ENCODE measurements around the gene CYB5R4.
"Not testable (repeated sequence)": the region's sequence is repeated elsewhere in the genome, so short reads cannot be mapped to it uniquely, and the experiment has no call there.

Gene CYB5R4

GRCh38 chr6:83867043-83867442 is 7.6 kb downstream of the CYB5R4 start:
- DNase-seq (ENCODE audit: low spot score): no peak

- DNase-seq (ENCODE audit: low spot score): peak; percentile 56
Measured at GRCh38 chr6:83867527-83868161, 8.2 kb downstream of the CYB5R4 start.

- peak; percentile 43 for DNase-seq (ENCODE audit: low spot score)
Measured at GRCh38 chr6:83868639-83869038, 9.2 kb downstream of the CYB5R4 start.

GRCh38 chr6:83870649-83871048 is 11.2 kb downstream of the CYB5R4 start:
- DNase-seq (ENCODE audit: low spot score): no peak

GRCh38 chr6:83872386-83873118 is 13.1 kb downstream of the CYB5R4 start:
- no peak for DNase-seq (ENCODE audit: low spot score)

GRCh38 chr6:83873869-83874268 is 14.4 kb downstream of the CYB5R4 start:
- DNase-seq (ENCODE audit: low spot score): no peak

GRCh38 chr6:83875843-83876242 is 16.4 kb downstream of the CYB5R4 start:
- DNase-seq (ENCODE audit: low spot score): no peak

GRCh38 chr6:83878902-83879644 is 19.6 kb downstream of the CYB5R4 start:
- no peak for DNase-seq (ENCODE audit: low spot score)

- peak; percentile 11 for DNase-seq (ENCODE audit: low spot score)
Measured at GRCh38 chr6:83879746-83880145, 20.3 kb downstream of the CYB5R4 start.

- no peak for DNase-seq (ENCODE audit: low spot score)
Measured at GRCh38 chr6:83883240-83883639, 23.8 kb downstream of the CYB5R4 start.

- DNase-seq (ENCODE audit: low spot score): peak; percentile 56
Measured at GRCh38 chr6:83884523-83884922, 25.0 kb downstream of the CYB5R4 start.

- DNase-seq (ENCODE audit: low spot score): no peak
Measured at GRCh38 chr6:83885984-83886383, 26.5 kb downstream of the CYB5R4 start.

GRCh38 chr6:83889621-83890020 is 30.1 kb downstream of the CYB5R4 start:
- no peak for DNase-seq (ENCODE audit: low spot score)

GRCh38 chr6:83890520-83890919 is 31.0 kb downstream of the CYB5R4 start:
- DNase-seq (ENCODE audit: low spot score): no peak

GRCh38 chr6:83891586-83891985 is 32.1 kb downstream of the CYB5R4 start:
- DNase-seq (ENCODE audit: low spot score): no peak

- DNase-seq (ENCODE audit: low spot score): no peak
Measured at GRCh38 chr6:83893024-83893423, 33.5 kb downstream of the CYB5R4 start.

- not testable (repeated sequence) for DNase-seq (ENCODE audit: low spot score)
Measured at GRCh38 chr6:83897094-83897493, 37.6 kb downstream of the CYB5R4 start.

- no peak for DNase-seq (ENCODE audit: low spot score)
Measured at GRCh38 chr6:83901624-83902023, 42.1 kb downstream of the CYB5R4 start.

- DNase-seq (ENCODE audit: low spot score): no peak
Measured at GRCh38 chr6:83904395-83904794, 44.9 kb downstream of the CYB5R4 start.

- DNase-seq (ENCODE audit: low spot score): no peak
Measured at GRCh38 chr6:83905648-83906047, 46.2 kb downstream of the CYB5R4 start.

GRCh38 chr6:83907623-83908390 is 48.3 kb downstream of the CYB5R4 start:
- DNase-seq (ENCODE audit: low spot score): not testable (repeated sequence)

GRCh38 chr6:83908813-83909212 is 49.3 kb downstream of the CYB5R4 start:
- peak; percentile 49 for DNase-seq (ENCODE audit: low spot score)
